ENCODE measurements around the gene PGM2. TPM values are rescaled to one million over a fixed set of nuclear protein-coding genes. Genes with fewer than 3 reads are reported as not detected.
A peak's percentile ranks its signal among the peaks of the same experiment; 100 is the strongest.
"Not testable (repeated sequence)": the region's sequence is repeated elsewhere in the genome, so short reads cannot be mapped to it uniquely, and the experiment has no call there.

The PGM2 gene
- total RNA-seq (2014; rRNA removed; shearing (Covaris generic)), result 17.9 and 20.9 TPM in 2 replicates
- polyA plus RNA-seq (2016; fragmentation: Nextera tagmentation; extraction: Ambion mirVana), result 11.2 and 12.5 TPM in 2 replicates

GRCh38 chr4:37826295-37827029 lies at the start of gene PGM2:
TSS of gene PGM2 (plus strand) at chr4:37826686. CDS start at chr4:37826733, 47 bp downstream.
- H3K27me3 ChIP-seq (replicated peaks; ENCODE audit: insufficient read depth), result no peaks in the 10 kb centered on the region
- H3K79me2 ChIP-seq (ENCODE audit: insufficient read depth), result no peaks in the 10 kb centered on the region
- H3K9me2 ChIP-seq (ENCODE audit: insufficient read depth), result no peaks in the 10 kb centered on the region
- 1% methylated on average over 34 to 39 of the region's 57 CpGs for WGBS, 2 experiments (ENCODE audit: low coverage in 1 of 2, low lambda C conversion rate in 2 of 2, missing lambda C conversion rate in 2 of 2)
- no peak within 1 kb of the TSS for H3K27ac ChIP-seq
- peak; percentile 87 for DNase-seq
- H3K4me1 ChIP-seq (ENCODE audit: insufficient read depth), result 0 out of 2 replicates have a peak, but pooled peaks cover 4% of the 10 kb centered on the region
- peak within 1 kb of the TSS; percentile 86 for H3K4me3 ChIP-seq
- peak within 1 kb of the TSS; percentile 95 for H2AFZ ChIP-seq
- H3K4me2 ChIP-seq (ENCODE audit: unreplicated experiment), result peak within 1 kb of the TSS; percentile 66
- H3K9me3 ChIP-seq (ENCODE audit: low read depth), result no peaks in the 10 kb centered on the region
- peak within 1 kb of the TSS; percentile 72 for H3K9ac ChIP-seq
- no peak for TF ChIP-seq EZH2 (IDR thresholded peaks at IDR 0.05; ENCODE audit: insufficient read depth, poor library complexity, severe bottlenecking)
- no peak for TF ChIP-seq EZH2phosphoT487 (IDR thresholded peaks at IDR 0.05; ENCODE audit: insufficient read depth, low read depth)
- H3K36me3 ChIP-seq (ENCODE audit: low read depth), result no peaks in the 10 kb centered on the region
- in situ Hi-C loops (cut with MboI), result no loop called here
- no peaks in the 10 kb centered on the region for H4K20me1 ChIP-seq (ENCODE audit: insufficient read depth)
- no peaks in the 10 kb centered on the region for H3F3A ChIP-seq (ENCODE audit: insufficient read depth)

- DNase-seq, result no peak
- Histone ChIP-seq H3K27me3 (replicated peaks; ENCODE audit: insufficient read depth) (no peaks in the 10 kb centered on the region; the same call in 1 of the 2 replicates), H3K4me1 (ENCODE audit: insufficient read depth) (no peaks in the 10 kb centered on the region), H3F3A (ENCODE audit: insufficient read depth) (no peaks in the 10 kb centered on the region), H3K36me3 (ENCODE audit: low read depth) (no peaks in the 10 kb centered on the region), H3K79me2 (ENCODE audit: insufficient read depth) (no peaks in the 10 kb centered on the region), H3K9me3 (ENCODE audit: low read depth) (no peaks in the 10 kb centered on the region), H3K4me3 (no peak overlapping the region), H3K4me2 (ENCODE audit: unreplicated experiment) (no peak overlapping the region), H4K20me1 (ENCODE audit: insufficient read depth) (no peaks in the 10 kb centered on the region), H3K9me2 (ENCODE audit: insufficient read depth) (no peaks in the 10 kb centered on the region), H3K9ac (no peak overlapping the region), H2AFZ (no peak overlapping the region), H3K27ac (no peak overlapping the region)
- TF ChIP-seq EZH2 (IDR thresholded peaks at IDR 0.05; ENCODE audit: insufficient read depth, poor library complexity, severe bottlenecking) (no peak), EZH2phosphoT487 (IDR thresholded peaks at IDR 0.05; ENCODE audit: insufficient read depth, low read depth) (no peak)
- in situ Hi-C loops (cut with MboI), result loop anchor here (10.0 to 25.0 kb wide), 2 partner anchors 175 to 318 kb away; a partner anchor contains a TSS
Measured at GRCh38 chr4:37779896-37780295, 46.6 kb upstream of the PGM2 start.

- H3K4me2 ChIP-seq (ENCODE audit: unreplicated experiment), result no peak overlapping the region
- no peaks in the 10 kb centered on the region for H3K9me3 ChIP-seq (ENCODE audit: low read depth)
- H2AFZ ChIP-seq, result no peak overlapping the region
- no peaks in the 10 kb centered on the region for H3F3A ChIP-seq (ENCODE audit: insufficient read depth)
- H3K27me3 ChIP-seq (replicated peaks; ENCODE audit: insufficient read depth), result no peaks in the 10 kb centered on the region; the same call in 1 of the 2 replicates
- no peaks in the 10 kb centered on the region for H3K36me3 ChIP-seq (ENCODE audit: low read depth)
- H3K4me3 ChIP-seq, result no peak overlapping the region
- peak; percentile 19 for DNase-seq
- no peaks in the 10 kb centered on the region for H3K79me2 ChIP-seq (ENCODE audit: insufficient read depth)
- TF ChIP-seq EZH2phosphoT487 (IDR thresholded peaks at IDR 0.05; ENCODE audit: insufficient read depth, low read depth), result no peak
- no peak for TF ChIP-seq EZH2 (IDR thresholded peaks at IDR 0.05; ENCODE audit: insufficient read depth, poor library complexity, severe bottlenecking)
- 45 to 50% methylated on average over 4 of the region's 4 CpGs for WGBS, 2 experiments (ENCODE audit: low coverage in 1 of 2, low lambda C conversion rate in 2 of 2, missing lambda C conversion rate in 2 of 2)
- no peaks in the 10 kb centered on the region for H4K20me1 ChIP-seq (ENCODE audit: insufficient read depth)
- no peak overlapping the region for H3K9ac ChIP-seq
- no peaks in the 10 kb centered on the region for H3K9me2 ChIP-seq (ENCODE audit: insufficient read depth)
- in situ Hi-C loops (cut with MboI), result loop anchor here (10.0 to 25.0 kb wide), 2 partner anchors 176 to 318 kb away; a partner anchor contains a TSS
- H3K4me1 ChIP-seq (ENCODE audit: insufficient read depth), result no peaks in the 10 kb centered on the region
- H3K27ac ChIP-seq, result no peak overlapping the region
Measured at GRCh38 chr4:37780444-37781130, 45.9 kb upstream of the PGM2 start.

- no peak for TF ChIP-seq EZH2 (IDR thresholded peaks at IDR 0.05; ENCODE audit: insufficient read depth, poor library complexity, severe bottlenecking)
- TF ChIP-seq EZH2phosphoT487 (IDR thresholded peaks at IDR 0.05; ENCODE audit: insufficient read depth, low read depth), result no peak
- Histone ChIP-seq H3K27ac (no peak overlapping the region), H3K79me2 (ENCODE audit: insufficient read depth) (no peaks in the 10 kb centered on the region), H3F3A (ENCODE audit: insufficient read depth) (no peaks in the 10 kb centered on the region), H3K4me1 (ENCODE audit: insufficient read depth) (no peaks in the 10 kb centered on the region), H3K9me3 (ENCODE audit: low read depth) (no peaks in the 10 kb centered on the region), H3K4me3 (no peak overlapping the region), H3K9ac (no peak overlapping the region), H2AFZ (no peak overlapping the region), H3K4me2 (ENCODE audit: unreplicated experiment) (no peak overlapping the region), H3K27me3 (replicated peaks; ENCODE audit: insufficient read depth) (no peaks in the 10 kb centered on the region; the same call in 1 of the 2 replicates), H3K9me2 (ENCODE audit: insufficient read depth) (no peaks in the 10 kb centered on the region), H4K20me1 (ENCODE audit: insufficient read depth) (no peaks in the 10 kb centered on the region), H3K36me3 (ENCODE audit: low read depth) (no peaks in the 10 kb centered on the region)
- DNase-seq, result no peak
- 45 to 46% methylated on average over 2 of the region's 2 CpGs for WGBS, 2 experiments (ENCODE audit: low coverage in 1 of 2, low lambda C conversion rate in 2 of 2, missing lambda C conversion rate in 2 of 2)
- in situ Hi-C loops (cut with MboI), result loop anchor here (10.0 to 25.0 kb wide), 2 partner anchors 176 to 319 kb away; a partner anchor contains a TSS
Measured at GRCh38 chr4:37781131-37781455, 45.4 kb upstream of the PGM2 start.

GRCh38 chr4:37786267-37786666 lies 40.2 kb upstream of the PGM2 start:
- 42 to 45% methylated on average over 2 of the region's 2 CpGs for WGBS, 2 experiments (ENCODE audit: low coverage in 1 of 2, low lambda C conversion rate in 2 of 2, missing lambda C conversion rate in 2 of 2)
- not testable (repeated sequence) for H3K4me2 ChIP-seq (ENCODE audit: unreplicated experiment); H3F3A ChIP-seq (ENCODE audit: insufficient read depth); H3K9ac ChIP-seq; H3K36me3 ChIP-seq (ENCODE audit: low read depth); H3K4me3 ChIP-seq; H3K27ac ChIP-seq; H2AFZ ChIP-seq; H3K4me1 ChIP-seq (ENCODE audit: insufficient read depth); H3K9me2 ChIP-seq (ENCODE audit: insufficient read depth); H3K9me3 ChIP-seq (ENCODE audit: low read depth); DNase-seq; H3K79me2 ChIP-seq (ENCODE audit: insufficient read depth); H4K20me1 ChIP-seq (ENCODE audit: insufficient read depth)
- peaks cover 17% of the 10 kb centered on the region; the same call in 1 of the 2 replicates for H3K27me3 ChIP-seq (replicated peaks; ENCODE audit: insufficient read depth)
- in situ Hi-C loops (cut with MboI), result loop anchor here (10.0 to 25.0 kb wide), 2 partner anchors 181 to 324 kb away; a partner anchor contains a TSS

GRCh38 chr4:37787883-37788460 lies 38.5 kb upstream of the PGM2 start:
- not testable (repeated sequence) for H3K9me2 ChIP-seq (ENCODE audit: insufficient read depth); H3K79me2 ChIP-seq (ENCODE audit: insufficient read depth); H3K9me3 ChIP-seq (ENCODE audit: low read depth); H3K4me1 ChIP-seq (ENCODE audit: insufficient read depth); H3K27ac ChIP-seq; DNase-seq; H2AFZ ChIP-seq; H4K20me1 ChIP-seq (ENCODE audit: insufficient read depth); H3K4me3 ChIP-seq; H3K36me3 ChIP-seq (ENCODE audit: low read depth); H3F3A ChIP-seq (ENCODE audit: insufficient read depth); H3K4me2 ChIP-seq (ENCODE audit: unreplicated experiment); H3K9ac ChIP-seq
- in situ Hi-C loops (cut with MboI), result loop anchor here (10.0 to 25.0 kb wide), 2 partner anchors 183 to 326 kb away; a partner anchor contains a TSS
- WGBS, 2 experiments (ENCODE audit: low coverage in 1 of 2, low lambda C conversion rate in 2 of 2, missing lambda C conversion rate in 2 of 2), result 49 to 53% methylated on average over 3 of the region's 3 CpGs
- H3K27me3 ChIP-seq (replicated peaks; ENCODE audit: insufficient read depth), result peaks cover 17% of the 10 kb centered on the region; the same call in 1 of the 2 replicates
